Globus pallidus (tissue), 1 donor: Measurements from ENCODE around the gene GNG7.
"Not testable (repeated sequence)": the region's sequence is repeated elsewhere in the genome, so short reads cannot be mapped to it uniquely, and the experiment has no call there.

Experiments
- DNase-seq: peaks from one replicate; pipeline ENCODE4 v3.0.0-alpha.2; 2015; ENCODE audit warnings: low spot score

GNG7 gene

DNA sequence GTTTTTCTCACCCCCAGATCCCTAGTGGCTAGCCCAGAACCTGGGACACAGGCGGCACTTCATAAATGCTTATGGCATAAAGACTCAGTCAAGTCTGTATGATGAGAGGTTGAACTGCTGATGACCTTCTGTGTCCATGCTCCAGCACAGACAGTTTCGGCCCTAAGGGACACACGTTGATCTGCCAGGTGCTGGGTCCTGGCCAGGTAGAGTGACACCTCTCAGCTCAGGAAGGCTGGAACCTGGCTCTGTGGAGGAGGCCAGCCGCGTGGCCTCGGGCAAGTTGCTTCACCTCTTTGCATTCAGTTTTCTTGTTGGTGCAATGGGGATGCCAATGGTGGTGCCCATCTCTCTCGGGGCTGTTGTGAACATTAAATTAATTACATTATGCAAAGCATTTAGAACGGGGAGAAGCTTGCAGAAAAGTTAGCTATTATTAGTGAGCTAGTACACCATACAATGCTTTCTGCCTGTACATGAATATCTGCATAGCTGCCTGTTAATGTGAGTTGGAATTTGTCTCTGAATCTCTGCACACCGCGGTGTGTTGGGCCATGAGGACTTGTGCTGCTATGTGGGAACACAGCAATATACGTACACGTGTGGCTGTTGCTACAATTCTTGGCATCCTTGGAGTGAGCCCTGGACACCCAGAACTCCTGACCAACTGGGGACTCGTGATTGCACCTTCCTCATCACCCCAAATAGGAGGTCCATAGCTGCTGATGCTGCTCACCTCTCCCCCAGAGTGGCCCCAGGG lies 218.1 kb downstream of the GNG7 start:
- DNase-seq, result no peak

DNA sequence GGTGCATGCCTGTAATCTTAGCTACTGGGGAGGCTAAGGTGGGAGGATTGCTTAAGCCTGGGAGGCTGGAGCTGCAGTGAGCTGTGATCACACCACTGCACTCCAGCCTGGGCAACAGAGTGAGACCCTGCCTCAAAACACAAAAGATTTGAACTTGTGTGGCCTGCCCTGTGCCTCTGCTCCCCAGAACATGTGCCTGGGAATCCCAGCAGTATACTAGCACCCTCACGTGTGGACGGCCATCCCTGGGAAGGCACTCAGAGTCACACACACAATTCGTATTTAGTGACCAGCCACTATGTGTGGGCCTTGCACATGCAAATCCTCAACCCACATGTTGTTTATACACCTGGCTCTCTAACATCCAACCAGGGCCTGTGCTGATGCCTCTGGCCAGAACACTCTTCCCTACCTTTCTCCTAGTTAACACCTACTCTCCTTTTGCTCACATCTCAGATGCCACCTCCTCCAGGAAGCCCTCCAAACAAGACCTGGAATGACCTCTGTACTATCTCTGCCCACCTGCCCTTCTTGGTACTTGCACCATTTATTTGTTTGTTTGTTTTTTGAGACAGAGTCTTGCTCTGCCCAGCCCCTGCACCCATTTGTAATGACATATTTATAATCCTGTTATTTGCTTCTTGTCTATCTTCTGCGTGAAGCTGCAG lies 218.9 kb downstream of the GNG7 start:
- no peak for DNase-seq

DNA sequence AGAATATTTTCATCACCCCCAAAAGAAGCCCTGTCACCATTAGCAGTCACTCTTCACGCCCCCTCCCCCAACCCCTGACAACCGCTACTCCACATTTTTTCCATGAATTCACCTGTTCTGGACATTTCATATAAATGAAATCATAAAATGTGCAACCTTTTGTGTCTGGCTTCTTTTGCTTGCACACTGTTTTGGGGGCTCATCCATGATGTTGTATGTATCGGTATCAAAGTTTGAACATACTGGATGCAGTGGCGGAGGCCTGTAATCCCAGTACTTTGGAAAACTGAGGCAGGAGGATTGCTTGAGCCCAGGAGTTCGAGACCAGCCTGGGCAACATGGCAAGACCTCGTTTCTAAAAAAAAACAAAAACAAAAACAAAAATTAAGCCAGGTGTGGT lies 219.4 kb downstream of the GNG7 start:
- no peak for DNase-seq

DNA sequence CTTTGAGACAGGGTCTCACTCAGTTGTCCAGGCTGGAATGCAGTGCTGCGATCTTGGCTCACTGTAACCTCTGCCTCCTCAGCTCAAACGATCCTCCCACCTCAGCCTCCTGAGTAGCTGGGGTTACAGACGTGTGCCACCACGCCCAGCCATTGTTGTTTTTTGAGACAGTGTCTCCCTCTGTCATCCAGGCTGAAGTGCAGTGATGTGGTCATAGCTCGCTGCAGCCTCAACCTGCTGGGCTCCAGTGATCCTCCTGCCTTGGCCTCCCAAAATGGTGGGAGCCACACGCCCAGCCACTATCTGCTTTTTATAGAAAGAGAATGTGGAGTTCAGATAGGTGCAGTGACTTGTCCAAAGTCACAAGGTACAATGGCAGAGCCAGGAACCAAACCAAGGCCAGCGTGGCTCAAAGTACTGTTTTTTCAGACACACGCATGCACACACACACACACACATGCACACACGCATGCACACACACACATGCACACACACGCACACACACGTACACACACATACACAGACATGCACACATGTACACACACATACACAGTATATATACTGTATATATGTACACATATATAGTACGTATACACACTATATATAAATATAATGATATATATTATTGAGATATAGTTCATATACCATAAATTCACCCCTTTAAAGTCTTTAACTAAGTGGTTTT lies 220.0 kb downstream of the GNG7 start:
- no peak for DNase-seq

DNA sequence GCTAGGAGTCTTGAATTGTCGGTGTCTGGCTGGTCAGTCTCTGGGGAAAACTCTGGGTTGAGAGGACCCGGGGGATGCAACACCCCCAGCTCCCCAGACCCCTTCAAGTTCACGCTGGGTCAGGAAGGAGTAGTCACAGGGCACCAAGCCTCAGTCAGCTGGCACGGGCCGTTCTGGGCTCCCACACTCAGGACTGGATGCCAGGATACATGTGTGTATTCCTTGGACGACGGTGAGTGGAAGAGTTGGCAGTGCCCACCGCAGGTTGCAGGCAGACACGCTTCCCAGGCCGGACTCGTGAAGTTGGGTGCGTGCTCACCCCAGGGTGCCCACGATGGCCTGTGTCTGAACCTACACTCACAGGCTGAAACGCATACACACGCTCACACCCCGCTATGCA lies 221.0 kb downstream of the GNG7 start:
- no peak for DNase-seq

DNA sequence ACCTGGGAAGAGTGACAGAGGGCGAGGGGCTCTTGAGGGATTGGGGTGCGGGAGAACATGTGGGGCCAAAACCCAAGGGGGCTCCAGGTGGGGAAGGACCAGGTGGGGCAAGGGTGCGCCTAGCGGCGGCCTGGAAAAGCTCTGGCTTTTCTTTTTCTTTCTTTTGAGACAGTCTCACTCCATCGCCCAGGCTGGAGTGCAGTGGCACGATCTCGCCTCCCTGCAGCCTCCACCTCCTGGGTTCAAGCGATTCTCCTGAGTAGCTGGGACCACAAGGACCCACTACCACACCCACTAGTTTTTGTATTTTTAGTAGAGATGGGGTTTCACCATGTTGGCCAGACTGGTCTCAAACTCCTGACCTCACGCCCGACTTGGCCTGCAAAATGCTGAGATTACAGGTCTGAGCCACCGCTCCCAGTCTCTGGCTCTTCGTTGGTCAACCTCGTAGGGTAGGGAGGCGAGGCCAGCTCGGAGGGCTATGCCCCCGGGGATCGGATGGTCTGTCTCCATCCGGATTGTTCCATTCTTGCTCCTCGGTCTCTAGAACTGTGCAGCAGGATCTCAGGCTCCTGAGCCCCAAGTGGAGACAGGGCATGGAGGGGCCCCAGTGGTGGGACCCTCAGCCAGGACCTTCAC lies 222.8 kb downstream of the GNG7 start:
- no peak for DNase-seq

DNA sequence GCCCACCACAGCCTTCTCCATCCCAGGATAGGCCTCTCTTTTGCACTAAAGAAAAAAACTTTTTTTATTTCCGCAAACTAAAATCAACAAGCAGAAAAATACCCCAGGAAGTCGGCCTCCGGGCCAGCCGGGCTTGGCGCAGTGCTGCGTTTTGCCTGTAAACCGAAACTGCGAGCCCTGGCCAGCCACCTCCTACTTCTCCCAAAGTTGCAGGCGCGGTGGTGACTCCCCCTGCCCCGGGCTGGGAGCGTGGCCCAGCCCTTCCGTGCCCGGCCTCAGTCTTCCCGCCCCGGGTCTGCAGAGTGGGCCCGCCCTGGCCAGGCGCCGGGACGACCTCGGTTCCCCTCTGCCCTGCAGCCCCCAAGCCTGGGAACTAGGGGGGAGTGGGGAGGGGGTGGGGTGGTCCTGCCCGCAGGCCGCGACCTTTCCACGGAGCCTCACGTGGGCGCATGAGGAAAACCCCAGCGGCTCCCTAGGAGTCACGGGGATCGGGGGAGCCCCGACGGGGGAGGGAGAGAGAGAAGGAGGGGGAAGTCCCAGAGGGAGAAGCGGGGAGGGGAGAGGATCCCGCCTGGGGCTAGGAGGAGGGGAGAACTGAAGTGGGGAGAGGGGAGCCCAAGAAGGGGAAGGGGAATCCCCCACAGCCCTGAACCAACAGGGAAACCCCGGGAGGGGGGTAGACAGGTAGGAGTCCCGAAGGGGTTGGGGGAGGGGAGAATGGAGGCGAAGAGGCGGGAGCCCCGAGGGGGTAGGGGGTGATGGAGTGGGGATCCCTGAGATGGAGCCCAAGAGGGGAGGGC lies 223.5 kb downstream of the GNG7 start:
- peak; percentile 32 for DNase-seq

DNA sequence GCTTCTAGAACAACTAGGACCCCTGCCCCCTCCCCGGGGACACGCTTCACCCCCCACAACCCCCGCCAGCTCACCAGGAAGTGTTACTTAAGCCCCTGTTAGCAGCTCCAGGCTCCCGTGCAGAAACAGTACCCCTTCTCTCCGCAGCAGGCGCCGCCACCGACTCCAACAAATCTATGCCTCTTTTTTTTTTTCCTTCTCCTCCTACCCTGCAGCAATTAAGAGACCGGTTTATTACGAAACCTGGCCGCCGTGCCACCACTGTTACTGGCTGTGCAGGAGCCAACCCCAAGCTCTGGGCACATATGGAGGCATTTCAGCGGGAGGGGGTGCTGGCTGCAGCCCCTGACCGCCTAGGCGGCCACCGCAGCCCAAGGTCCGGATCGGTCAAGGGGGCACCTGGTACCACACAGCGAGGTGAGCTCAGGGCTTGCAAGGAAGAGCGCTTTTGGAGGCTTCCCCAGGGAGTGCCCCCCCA lies 224.2 kb downstream of the GNG7 start:
- peak; percentile 41 for DNase-seq

DNA sequence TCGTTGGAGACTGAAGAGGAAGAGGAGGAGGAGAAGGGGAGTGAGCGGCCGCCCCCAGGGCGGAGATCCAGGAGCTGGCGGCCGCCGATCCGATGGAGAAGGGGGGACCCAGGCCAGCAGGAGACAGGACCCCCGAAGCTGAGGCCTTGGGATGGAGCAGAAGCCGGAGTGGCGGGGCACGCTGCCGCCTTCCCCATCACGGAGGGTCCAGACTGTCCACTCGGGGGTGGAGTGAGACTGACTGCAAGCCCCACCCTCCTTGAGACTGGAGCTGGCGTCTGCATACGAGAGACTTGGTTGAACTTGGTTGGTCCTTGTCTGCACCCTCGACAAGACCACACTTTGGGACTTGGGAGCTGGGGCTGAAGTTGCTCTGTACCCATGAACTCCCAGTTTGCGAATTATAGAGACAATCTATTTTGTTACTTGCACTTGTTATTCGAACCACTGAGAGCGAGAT lies 224.7 kb downstream of the GNG7 start:
- peak; percentile 41 for DNase-seq

DNA sequence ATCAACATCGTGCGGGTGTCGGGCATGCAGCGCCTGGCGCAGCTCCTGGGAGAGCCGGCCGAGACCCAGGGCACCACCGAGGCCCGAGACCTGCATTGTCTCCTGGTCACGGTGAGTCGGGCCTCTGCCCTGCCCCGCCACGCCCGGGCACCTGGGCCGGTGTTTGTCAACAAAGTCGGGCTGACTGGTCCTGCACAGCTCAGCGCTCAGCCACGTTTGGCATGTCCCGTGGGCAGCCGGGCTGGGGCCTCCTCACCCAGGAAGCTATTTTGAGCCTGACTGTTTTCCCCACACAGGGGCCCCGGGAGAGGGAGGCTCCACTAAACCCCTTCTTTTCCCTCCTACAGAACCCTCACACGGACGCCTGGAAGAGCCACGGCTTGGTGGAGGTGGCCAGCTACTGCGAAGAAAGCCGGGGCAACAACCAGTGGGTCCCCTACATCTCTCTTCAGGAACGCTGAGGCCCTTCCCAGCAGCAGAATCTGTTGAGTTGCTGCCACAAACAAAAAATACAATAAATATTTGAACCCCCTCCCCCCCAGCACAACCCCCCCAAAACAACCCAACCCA lies 225.3 kb downstream of the GNG7 start:
- no peak for DNase-seq

DNA sequence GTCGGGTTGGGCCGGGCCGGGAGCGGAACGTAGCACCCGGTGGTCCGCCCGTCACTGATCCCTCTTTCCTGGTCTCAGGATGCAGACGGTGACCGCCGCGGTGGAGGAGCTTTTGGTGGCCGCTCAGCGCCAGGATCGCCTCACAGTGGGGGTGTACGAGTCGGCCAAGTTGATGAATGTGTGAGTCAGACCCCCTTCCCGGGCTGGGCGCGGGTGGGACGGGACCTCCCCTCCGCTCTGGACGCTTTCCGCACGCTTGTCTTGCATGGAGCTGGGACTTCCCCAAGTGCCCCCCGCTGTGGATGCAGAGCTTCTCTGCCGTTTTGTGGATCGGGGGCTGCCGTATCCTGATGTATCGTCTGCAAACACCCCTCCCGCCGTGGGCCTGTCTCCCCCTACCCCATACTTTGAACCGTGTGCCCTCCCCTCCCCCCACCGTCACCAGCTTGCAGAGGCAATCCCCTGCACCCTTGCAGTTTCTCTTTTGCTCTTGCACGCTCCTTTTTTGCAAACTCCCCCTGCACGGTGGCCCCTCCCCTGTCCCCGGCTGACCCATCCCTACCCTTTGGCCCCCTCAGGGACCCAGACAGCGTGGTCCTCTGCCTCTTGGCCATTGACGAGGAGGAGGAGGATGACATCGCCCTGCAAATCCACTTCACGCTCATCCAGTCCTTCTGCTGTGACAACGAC lies 225.9 kb downstream of the GNG7 start:
- DNase-seq, result peak; percentile 38

DNA sequence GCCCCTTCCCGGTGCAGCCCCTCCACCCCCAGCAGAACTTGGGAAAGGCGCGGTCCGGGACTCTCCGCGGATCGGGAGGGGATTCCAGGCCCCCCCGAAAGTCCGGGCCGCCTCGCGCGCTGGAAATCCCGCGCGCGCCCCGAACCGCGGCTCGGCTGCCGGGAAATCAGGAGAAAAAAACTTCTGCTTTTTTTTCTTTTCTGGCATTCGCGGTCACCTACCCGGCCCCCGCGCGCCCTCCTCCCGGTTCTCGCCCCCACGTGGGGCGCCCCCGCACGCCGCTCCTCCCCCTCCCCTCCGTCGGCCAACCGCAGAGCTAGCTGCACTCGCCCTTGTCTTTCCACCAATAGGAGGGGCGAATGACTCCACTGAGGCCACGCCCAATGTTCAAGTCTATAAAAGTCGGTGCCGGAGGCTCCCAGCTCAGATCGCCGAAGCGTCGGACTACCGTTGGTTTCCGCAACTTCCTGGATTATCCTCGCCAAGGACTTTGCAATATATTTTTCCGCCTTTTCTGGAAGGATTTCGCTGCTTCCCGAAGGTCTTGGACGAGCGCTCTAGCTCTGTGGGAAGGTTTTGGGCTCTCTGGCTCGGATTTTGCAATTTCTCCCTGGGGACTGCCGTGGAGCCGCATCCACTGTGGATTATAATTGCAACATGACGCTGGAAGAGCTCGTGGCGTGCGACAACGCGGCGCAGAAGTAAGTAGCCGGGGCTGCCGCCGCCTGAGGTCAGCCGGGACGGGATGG lies 226.6 kb downstream of the GNG7 start, which contains the start of gene GADD45B:
GADD45B (plus strand) TSS at position 426 of the 749 bp plus-strand sequence; CDS start at position 658, 232 bp downstream.
- peak; percentile 97 for DNase-seq

DNA sequence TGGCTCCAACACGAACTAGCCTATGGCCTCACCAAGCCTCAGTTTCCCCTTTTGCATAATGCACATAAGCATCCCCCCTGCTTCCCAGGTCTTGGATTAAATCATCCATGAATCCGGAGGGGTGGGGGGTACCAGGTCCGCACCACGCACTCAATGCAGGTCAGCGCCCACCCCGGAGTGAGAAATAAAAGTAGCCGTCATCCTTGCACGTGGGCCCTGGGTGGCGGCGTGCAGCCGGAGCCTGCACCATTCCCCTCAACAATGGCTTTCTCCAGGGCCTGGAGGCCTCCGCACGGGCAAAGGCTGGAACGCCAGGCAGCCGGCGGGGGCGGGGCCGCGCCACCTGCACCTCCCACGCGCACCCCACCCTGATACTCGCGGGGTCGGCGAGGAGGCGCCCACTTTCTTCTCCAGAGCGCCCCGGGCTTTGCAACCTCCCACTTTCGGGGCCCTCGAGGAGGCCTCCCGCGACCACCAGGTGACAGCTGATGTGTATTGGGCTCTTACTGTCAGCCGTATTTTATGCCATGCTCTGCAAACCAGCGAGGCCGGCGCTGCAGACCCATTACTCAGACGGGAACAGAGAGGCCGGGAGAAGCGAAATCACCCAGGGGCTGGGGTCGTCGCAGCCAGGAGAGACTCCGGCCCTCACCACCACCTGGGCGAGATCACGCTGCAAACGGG lies 227.3 kb downstream of the GNG7 start:
- DNase-seq, result no peak

DNA sequence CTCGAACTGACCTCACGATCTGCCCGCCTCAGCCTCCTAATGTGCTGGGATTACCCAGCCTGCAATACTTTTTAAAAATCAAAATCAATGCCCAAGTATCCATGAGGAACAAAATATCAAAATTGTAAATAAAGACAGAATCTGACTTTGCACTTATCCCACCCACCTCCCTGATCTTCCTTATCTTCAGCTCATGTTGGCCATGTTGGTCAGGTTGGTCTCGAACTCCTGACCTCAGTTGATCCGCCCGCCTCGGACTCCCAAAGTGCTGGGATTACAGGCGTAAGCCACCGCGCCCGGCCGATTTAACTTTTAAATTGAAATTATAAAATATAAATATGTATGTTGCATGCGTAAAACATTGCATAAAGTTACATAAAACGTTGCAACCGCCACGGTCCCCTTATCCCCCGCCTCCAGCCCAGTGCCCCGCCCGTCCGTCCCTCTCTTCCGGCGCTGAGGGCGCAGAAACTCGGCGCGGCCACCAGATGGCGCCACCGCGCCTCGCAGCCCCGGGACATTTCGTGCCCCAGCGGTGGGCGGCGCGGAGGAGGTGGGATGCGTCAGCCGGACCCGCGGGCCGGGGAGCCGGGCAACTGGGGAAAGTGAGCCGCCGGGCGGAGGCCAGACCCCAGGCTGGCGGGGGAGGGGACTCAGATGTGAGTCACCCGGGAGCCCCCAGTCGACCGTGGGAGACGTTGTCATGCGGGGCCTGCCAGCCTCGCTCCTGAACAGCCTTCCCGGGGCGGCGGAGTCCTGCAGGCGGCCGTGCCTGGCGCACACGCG lies 228.1 kb downstream of the GNG7 start:
- DNase-seq, result peak; percentile 73

DNA sequence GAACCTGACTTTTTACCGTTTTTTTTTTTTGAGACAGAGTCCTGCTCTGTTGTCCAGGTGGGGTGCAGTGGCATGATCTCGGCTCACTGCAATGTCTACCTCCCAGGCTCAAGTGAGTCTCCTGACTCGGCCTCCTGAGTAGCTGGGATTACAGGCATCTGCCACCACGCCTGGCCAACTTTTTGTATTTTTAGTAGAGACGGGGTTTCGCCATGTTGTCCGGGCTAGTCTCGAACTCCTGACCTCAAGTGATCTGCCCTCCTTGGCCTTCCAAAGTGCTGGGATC lies 232.6 kb downstream of the GNG7 start:
- not testable (repeated sequence) for DNase-seq

DNA sequence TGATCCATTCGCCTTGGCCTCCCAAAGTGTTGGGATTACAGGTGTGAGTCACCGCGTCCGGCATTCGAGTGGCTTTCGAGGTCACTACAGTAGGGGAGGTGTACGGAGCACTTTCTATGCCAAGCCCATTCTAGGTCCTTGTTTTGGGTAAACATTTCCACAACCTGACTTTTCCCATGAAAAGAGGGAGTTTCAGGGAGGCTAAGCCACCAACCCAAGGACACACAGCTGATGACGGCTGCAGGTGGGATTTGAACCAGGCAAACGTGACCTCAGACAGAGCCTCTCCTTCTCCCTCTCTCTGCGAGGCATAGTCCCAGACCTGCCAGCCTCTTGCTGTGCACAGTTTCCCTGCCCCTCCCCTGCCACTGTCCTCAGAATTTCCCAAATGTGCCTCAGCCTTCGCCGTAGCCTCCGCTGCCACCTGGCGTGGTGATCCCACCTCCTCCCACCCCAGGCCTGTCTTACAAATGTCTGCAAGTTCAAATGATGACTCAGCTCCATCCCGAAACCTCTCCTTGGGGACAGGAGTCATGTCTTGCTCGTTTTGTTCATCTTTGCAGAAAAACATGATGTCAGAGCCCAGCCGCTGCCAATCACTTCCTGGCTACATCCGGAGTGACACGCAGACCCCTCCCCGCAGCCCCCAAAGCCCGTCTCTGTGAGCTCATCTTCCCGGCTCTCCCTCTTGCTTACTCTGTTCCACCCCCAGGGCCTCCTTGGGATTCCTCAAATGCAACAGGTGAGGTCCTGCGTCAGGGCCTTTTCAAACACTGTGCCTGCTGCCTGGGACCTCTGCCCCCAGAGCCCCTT lies 233.2 kb downstream of the GNG7 start:
- no peak for DNase-seq

DNA sequence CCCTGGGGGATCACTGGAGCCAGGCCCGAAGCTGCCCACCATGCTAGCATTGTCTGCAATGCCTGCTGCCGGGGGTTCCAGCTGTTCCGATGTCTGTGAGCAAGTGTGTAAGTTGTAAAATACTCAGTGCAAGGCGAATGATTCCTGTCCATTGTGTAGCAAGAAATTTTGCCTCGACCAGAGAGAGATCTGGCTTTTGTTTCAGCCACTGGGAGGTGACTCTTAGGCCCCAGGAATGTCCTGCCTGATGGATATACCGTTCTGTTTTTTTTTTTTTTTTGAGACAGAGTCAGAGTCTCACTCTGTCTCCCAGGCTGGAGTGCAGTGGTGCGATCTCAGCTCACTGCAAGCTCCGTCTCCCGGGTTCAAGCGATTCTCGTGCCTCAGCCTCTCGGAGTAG lies 233.9 kb downstream of the GNG7 start:
- DNase-seq, result no peak

DNA sequence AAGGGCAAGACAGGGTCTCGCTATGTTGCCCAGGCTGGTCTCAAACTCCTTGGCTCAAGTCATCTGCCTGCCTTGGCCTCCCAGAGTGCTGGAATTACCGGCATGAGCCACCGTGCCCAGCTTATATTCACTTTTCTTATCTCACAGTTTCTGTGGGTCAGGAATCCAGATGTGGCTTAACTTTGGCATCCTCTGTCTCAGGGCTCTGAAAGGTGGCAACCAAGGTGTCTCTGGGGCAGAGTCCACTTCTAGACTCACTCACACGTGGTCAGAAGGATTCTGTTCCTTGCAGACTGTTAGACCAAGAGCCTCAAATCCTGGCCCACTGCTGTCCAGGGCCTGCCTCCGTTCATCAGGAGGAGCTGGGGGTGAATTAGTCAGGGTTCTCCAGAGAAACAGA lies 238.1 kb downstream of the GNG7 start:
- DNase-seq, result no peak
